Fibroblast of lung (primary cell): ENCODE data around the gene PRSS21. TPM values are rescaled to one million over a fixed set of nuclear protein-coding genes. Genes with fewer than 3 reads are reported as not detected.

Source experiments
- DNase-seq, 2 donors: peaks; one replicate each; pipeline versions ENCODE4 v3.0.0 to v3.0.0-alpha.2; 2010; ENCODE audit warnings: low read depth in 2 of 2
- H2AFZ ChIP-seq: 2 replicates; pipeline ENCODE4 v1.5.1; 2012; ENCODE audit warnings: low read length, control low read depth, inconsistent platforms
- H3K27ac ChIP-seq: 2 replicates; pipeline ENCODE4 v1.5.1; 2011; ENCODE audit warnings: low read length, control low read depth; ENCODE audit not compliant: insufficient read depth
- H3K27me3 ChIP-seq: 2 replicates; pipeline ENCODE4 v1.5.1; 2011; ENCODE audit warnings: mild to moderate bottlenecking, low read length; ENCODE audit not compliant: control insufficient read depth, insufficient read depth
- H3K36me3 ChIP-seq: 2 replicates; pipeline ENCODE4 v1.5.1; 2011; ENCODE audit warnings: low read length; ENCODE audit not compliant: control insufficient read depth, insufficient read depth
- H3K4me1 ChIP-seq: 2 replicates; pipeline ENCODE4 v1.5.1; 2011; ENCODE audit warnings: low read length; ENCODE audit not compliant: control insufficient read depth, insufficient read depth; ENCODE audit errors: extremely low read depth
- H3K4me2 ChIP-seq: 2 replicates; pipeline ENCODE4 v1.5.1; 2011; ENCODE audit warnings: low read length, control low read depth; ENCODE audit not compliant: insufficient read depth; ENCODE audit errors: extremely low read depth
- H3K4me3 ChIP-seq, 4 experiments: fragments of 200-600 bp in 1 of 4; sonication (generic) in 1 of 4; replicated peaks in 1 of 4; 2 replicates each; pipeline ENCODE4 v1.5.1; 2011 to 2016; ENCODE audit warnings: low read length in 4 of 4, low read depth in 3 of 4, mild to moderate bottlenecking in 3 of 4, control low read depth in 2 of 4, inconsistent platforms in 1 of 4, mixed read lengths in 1 of 4; ENCODE audit not compliant: insufficient read depth in 1 of 4; ENCODE audit errors: control extremely low read depth in 1 of 4
- H3K79me2 ChIP-seq: 2 replicates; pipeline ENCODE4 v1.5.1; 2012; ENCODE audit warnings: mild to moderate bottlenecking, low read length, inconsistent platforms; ENCODE audit not compliant: control insufficient read depth, insufficient read depth
- H3K9ac ChIP-seq: 2 replicates; pipeline ENCODE4 v1.5.1; 2011; ENCODE audit warnings: mild to moderate bottlenecking, low read length, control low read depth; ENCODE audit not compliant: insufficient read depth
- H3K9me3 ChIP-seq: 2 replicates; pipeline ENCODE4 v1.5.1; 2012; ENCODE audit warnings: low read depth, low read length; ENCODE audit not compliant: control insufficient read depth, insufficient read depth
- H4K20me1 ChIP-seq: 2 replicates; pipeline ENCODE4 v1.5.1; 2011; ENCODE audit warnings: low read length; ENCODE audit not compliant: control insufficient read depth, insufficient read depth; ENCODE audit errors: extremely low read depth
- EZH2 ChIP-seq: IDR thresholded peaks from 2 replicates; pipeline ENCODE4 v1.5.1; 2012; ENCODE audit warnings: low read length, control low read depth, mild to moderate bottlenecking; ENCODE audit errors: missing control alignments
- polyA plus RNA-seq, 2 donors: library from polyadenylated mRNA; depleted of rRNA in 1 of 2; stranded (reverse) in 1 of 2; unstranded in 1 of 2; fragments of >200 nt; gene quantifications; 2 replicates each; pipeline ENCODE4 v1.2.1, GENCODE V29; 2011 to 2012; ENCODE audit warnings: missing spikeins in 1 of 2
- total RNA-seq: library from RNA; depleted of rRNA; stranded (reverse); fragments of >200 nt; gene quantifications from 2 replicates; pipeline ENCODE4 v1.2.1, GENCODE V29; 2014
- TF ChIP-seq, protein P1 (sequence below), 2 donors: IDR thresholded peaks in 1 of 2; conservative IDR thresholded peaks in 1 of 2; 1 replicate in 1 of 2; 2 replicates in 1 of 2; pipeline ENCODE4 v1.5.1; 2011 to 2012; ENCODE audit warnings: low read length in 2 of 2, control low read depth in 1 of 2, inconsistent platforms in 1 of 2, low read depth in 1 of 2, mild to moderate bottlenecking in 1 of 2

The PRSS21 gene
- total and polyA plus RNA-seq, 2 donors (not counting 1 experiment from before 2014, with no cell fraction given), result 0.17 to 0.22 TPM

DNA sequence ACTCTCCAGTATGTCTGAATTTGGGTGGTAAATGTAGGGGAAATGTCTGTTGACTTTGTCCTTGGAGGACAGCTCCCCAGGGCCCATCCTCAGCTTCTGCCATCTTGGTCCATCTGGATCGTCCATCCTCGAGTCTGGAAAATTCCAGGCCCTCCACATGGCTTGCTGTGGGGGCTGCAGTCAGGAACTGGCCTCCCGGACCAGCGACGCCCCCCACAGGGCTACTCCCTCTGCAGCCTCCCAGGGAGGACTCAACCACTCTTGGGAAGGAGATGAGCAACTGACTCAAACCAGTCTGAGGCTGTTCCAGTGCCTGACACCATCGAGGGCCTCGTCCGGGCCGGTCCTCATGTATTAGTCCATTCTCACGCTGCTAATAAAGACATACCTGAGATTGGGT is 7.6 kb downstream of the PRSS21 start:
- Histone ChIP-seq H3K9me3 (no peaks in the 10 kb centered on the region), H3K9ac (no peak overlapping the region), H3K79me2 (no peaks in the 10 kb centered on the region), H3K27me3 (peaks cover 19% of the 10 kb centered on the region), H3K4me3 (no peak overlapping the region), H2AFZ (no peak overlapping the region), H3K4me1 (no peaks in the 10 kb centered on the region), H3K36me3 (no peaks in the 10 kb centered on the region), H3K27ac (no peak overlapping the region), H3K4me2 (no peak overlapping the region), H4K20me1 (no peaks in the 10 kb centered on the region)
- no peak for TF ChIP-seq EZH2
- DNase-seq, result no peak

GRCh38 chr16:2825049-2825742 is 8.2 kb downstream of the PRSS21 start:
- no peak for DNase-seq
- TF ChIP-seq, protein P1, sequence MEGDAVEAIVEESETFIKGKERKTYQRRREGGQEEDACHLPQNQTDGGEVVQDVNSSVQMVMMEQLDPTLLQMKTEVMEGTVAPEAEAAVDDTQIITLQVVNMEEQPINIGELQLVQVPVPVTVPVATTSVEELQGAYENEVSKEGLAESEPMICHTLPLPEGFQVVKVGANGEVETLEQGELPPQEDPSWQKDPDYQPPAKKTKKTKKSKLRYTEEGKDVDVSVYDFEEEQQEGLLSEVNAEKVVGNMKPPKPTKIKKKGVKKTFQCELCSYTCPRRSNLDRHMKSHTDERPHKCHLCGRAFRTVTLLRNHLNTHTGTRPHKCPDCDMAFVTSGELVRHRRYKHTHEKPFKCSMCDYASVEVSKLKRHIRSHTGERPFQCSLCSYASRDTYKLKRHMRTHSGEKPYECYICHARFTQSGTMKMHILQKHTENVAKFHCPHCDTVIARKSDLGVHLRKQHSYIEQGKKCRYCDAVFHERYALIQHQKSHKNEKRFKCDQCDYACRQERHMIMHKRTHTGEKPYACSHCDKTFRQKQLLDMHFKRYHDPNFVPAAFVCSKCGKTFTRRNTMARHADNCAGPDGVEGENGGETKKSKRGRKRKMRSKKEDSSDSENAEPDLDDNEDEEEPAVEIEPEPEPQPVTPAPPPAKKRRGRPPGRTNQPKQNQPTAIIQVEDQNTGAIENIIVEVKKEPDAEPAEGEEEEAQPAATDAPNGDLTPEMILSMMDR (conservative IDR thresholded peaks at IDR 0.05 in 1 of 2, IDR thresholded peaks at IDR 0.05 in 1 of 2; ENCODE audit: low read depth in 1 of 2, low read length in 2 of 2), result no peak
- no peak for TF ChIP-seq EZH2
- H3K36me3 ChIP-seq, result no peaks in the 10 kb centered on the region
- H3K9ac ChIP-seq, result no peak overlapping the region
- H3K79me2 ChIP-seq, result no peaks in the 10 kb centered on the region
- no peaks in the 10 kb centered on the region for H3K4me1 ChIP-seq
- no peak overlapping the region for H3K27ac ChIP-seq
- no peak overlapping the region for H2AFZ ChIP-seq
- no peak overlapping the region for H3K4me3 ChIP-seq
- no peaks in the 10 kb centered on the region for H4K20me1 ChIP-seq
- H3K27me3 ChIP-seq, result peaks cover 17% of the 10 kb centered on the region
- H3K4me2 ChIP-seq, result no peak overlapping the region
- H3K9me3 ChIP-seq, result no peaks in the 10 kb centered on the region

GRCh38 chr16:2825906-2826305 is 8.9 kb downstream of the PRSS21 start:
- no peak overlapping the region for H2AFZ ChIP-seq
- H3K36me3 ChIP-seq, result no peaks in the 10 kb centered on the region
- TF ChIP-seq EZH2, result no peak
- TF ChIP-seq, protein P1 (conservative IDR thresholded peaks at IDR 0.05 in 1 of 2, IDR thresholded peaks at IDR 0.05 in 1 of 2; ENCODE audit: low read depth in 1 of 2, low read length in 2 of 2), result no peak
- H3K79me2 ChIP-seq, result no peaks in the 10 kb centered on the region
- DNase-seq, result no peak
- H3K4me3 ChIP-seq, result no peak overlapping the region
- no peak overlapping the region for H3K9ac ChIP-seq
- H4K20me1 ChIP-seq, result no peaks in the 10 kb centered on the region
- H3K4me1 ChIP-seq, result no peaks in the 10 kb centered on the region
- no peak overlapping the region for H3K27ac ChIP-seq
- no peaks in the 10 kb centered on the region for H3K9me3 ChIP-seq
- H3K27me3 ChIP-seq, result peaks cover 17% of the 10 kb centered on the region
- no peak overlapping the region for H3K4me2 ChIP-seq
